GM12878 (cell line): ENCODE results near the gene SBNO2. TPM values are rescaled to one million over a fixed set of nuclear protein-coding genes. Genes with fewer than 3 reads are reported as not detected.

Source experiments
- ATAC-seq: fragments of 200-7000 bp; cut with Tn5 transposase; 3 replicates; pipeline ENCODE4 v1.9.1; 2020; ENCODE audit warnings: mild to moderate bottlenecking, moderate library complexity
- BruUV-seq: library from RNA; stranded (reverse); fragments of 400-500 nt; replicated peaks from 2 replicates; lab custom pipeline; 2021; lab: Mats Ljungman, UMichigan
- CTCF ChIA-PET: fragments of 300-600 bp; sonication (Branson Sonifier 250); formaldehyde crosslinking; extraction: SDS; loops from one replicate; lab custom pipeline; 2021; ENCODE audit warnings: inconsistent platforms; lab: Yijun Ruan, JAX
- POLR2A ChIA-PET: fragments of 350-600 bp; formaldehyde crosslinking; extraction: SDS; loops from one replicate; lab custom pipeline; 2021; ENCODE audit warnings: inconsistent platforms; lab: Charles Lee
- RAD21 ChIA-PET: fragments of 300-600 bp; sonication (Branson Sonifier 250); formaldehyde crosslinking; loops from one replicate; lab custom pipeline; 2023; ENCODE audit warnings: antibody characterized with exemption; ENCODE audit not compliant: unreplicated experiment; lab: Charles Lee
- SMC1A ChIA-PET: fragments of 300-600 bp; sonication (Branson Sonifier 250); formaldehyde crosslinking; loops from one replicate; lab custom pipeline; 2023; ENCODE audit not compliant: unreplicated experiment, uncharacterized antibody; lab: Charles Lee
- DNase-seq: peaks from one replicate; pipeline ENCODE4 v3.0.0-alpha.2; 2011; ENCODE audit warnings: low read depth, low spot score
- FAIRE-seq: peaks from 3 replicates; lab custom pipeline; 2011; peaks lifted over from hg19 to GRCh38; lab: Jason Lieb, UNC
- H2AFZ ChIP-seq: 2 replicates; pipeline ENCODE4 v1.6.0; 2011; ENCODE audit warnings: low read depth, low read length, control low read depth; ENCODE audit not compliant: control insufficient read depth
- H3K27ac ChIP-seq: 2 replicates; pipeline ENCODE4 v1.5.1; 2011; ENCODE audit warnings: control low read depth; ENCODE audit not compliant: control insufficient read depth, insufficient read depth
- H3K27me3 ChIP-seq, 2 experiments: replicated peaks in 1 of 2; 2 replicates each; pipeline versions ENCODE4 v1.6.0 to v1.6.1; 2011; ENCODE audit warnings: low read length in 1 of 2; ENCODE audit not compliant: control insufficient read depth in 2 of 2, insufficient read depth in 2 of 2
- H3K36me3 ChIP-seq, 2 experiments: 2 replicates each; pipeline ENCODE4 v1.5.1; 2011; ENCODE audit warnings: low read length in 1 of 2; ENCODE audit not compliant: control insufficient read depth in 2 of 2, insufficient read depth in 2 of 2
- H3K4me1 ChIP-seq: 2 replicates; pipeline ENCODE4 v1.6.1; 2011; ENCODE audit warnings: mild to moderate bottlenecking, low read length, moderate library complexity, mixed read lengths; ENCODE audit not compliant: control insufficient read depth, insufficient read depth
- H3K4me2 ChIP-seq: 2 replicates; pipeline ENCODE4 v1.6.0; 2011; ENCODE audit warnings: control low read depth; ENCODE audit not compliant: control insufficient read depth, insufficient read depth
- H3K4me3 ChIP-seq: fragments of 200-600 bp; sonication (generic); 2 replicates; pipeline ENCODE4 v1.5.1; 2016
- H3K79me2 ChIP-seq: 2 replicates; pipeline ENCODE4 v1.6.0; 2011; ENCODE audit warnings: low read length; ENCODE audit not compliant: control insufficient read depth, insufficient read depth
- H3K9ac ChIP-seq: 2 replicates; pipeline ENCODE4 v1.8.0; 2011; ENCODE audit warnings: low read length, control low read depth, mixed read lengths; ENCODE audit not compliant: control insufficient read depth, insufficient read depth
- H3K9me3 ChIP-seq: replicated peaks from 3 replicates; pipeline ENCODE4 v1.5.1; 2011; ENCODE audit warnings: mild to moderate bottlenecking, low read length; ENCODE audit not compliant: control insufficient read depth, insufficient read depth
- H4K20me1 ChIP-seq: 2 replicates; pipeline ENCODE4 v1.6.0; 2011; ENCODE audit not compliant: control insufficient read depth, insufficient read depth
- PML ChIP-seq: IDR thresholded peaks from 2 replicates; pipeline ENCODE4 v1.6.1; 2012; ENCODE audit warnings: low read length, inconsistent platforms
- POLR2A ChIP-seq: IDR thresholded peaks from 2 replicates; pipeline ENCODE4 v1.6.1; 2011; ENCODE audit warnings: low read depth, mild to moderate bottlenecking, low read length
- POLR2AphosphoS2 ChIP-seq: IDR thresholded peaks from 2 replicates; pipeline ENCODE4 v1.6.1; 2011; ENCODE audit warnings: low read depth, mild to moderate bottlenecking, low read length, improper control_type of control experiment, moderate library complexity
- POLR2AphosphoS5 ChIP-seq: IDR thresholded peaks from 2 replicates; pipeline ENCODE4 v1.6.1; 2011; ENCODE audit warnings: mild to moderate bottlenecking, low read length, inconsistent platforms
- ZNF207 ChIP-seq: fragments of 450-650 bp; IDR thresholded peaks from 2 replicates; pipeline ENCODE4 v1.6.1; 2014; ENCODE audit warnings: antibody characterized with exemption, mild to moderate bottlenecking, borderline replicate concordance
- WGBS: methylation state at CpG from one replicate; pipeline ENCODE4 v1.1.6; 2016; ENCODE audit warnings: low lambda C conversion rate; ENCODE audit not compliant: insufficient replicate concordance, insufficient coverage; ENCODE audit errors: missing lambda C conversion rate; 5-methylcytosine and 5-hydroxymethylcytosine counted together
- in situ Hi-C: fragments of 300-500 bp; cut with MboI; formaldehyde crosslinking; loops from 9 replicates; pipeline ENCODE4 v1.14.3; 2018; ENCODE audit warnings: mixed read lengths
- intact Hi-C: fragments of 100-400 bp; cut with micrococcal nuclease; formaldehyde crosslinking; loops from one replicate; pipeline ENCODE4 v1.14.2; 2022; ENCODE audit not compliant: unreplicated experiment
- polyA plus RNA-seq, 11 experiments: library from polyadenylated mRNA; depleted of rRNA in 4 of 11; unstranded in 6 of 11; stranded (reverse) in 5 of 11; fragments of >200 nt; fragmentation: Nextera tagmentation in 4 of 11; fragmentation: Illumina TruSeq in 1 of 11; extraction: Ambion mirVana in 4 of 11; extraction: Trizol in 1 of 11; gene quantifications; 1 replicate in 1 of 11; 2 replicates in 10 of 11; pipeline versions ENCODE4 v1.2.1 to v1.2.3, GENCODE V29; 2011 to 2016; ENCODE audit warnings: inconsistent platforms in 2 of 11, missing spikeins in 2 of 11, low read depth in 1 of 11
- total RNA-seq, 4 experiments: library from RNA; depleted of rRNA in 3 of 4; stranded (reverse); fragments of >200 nt in 3 of 4; fragmentation: Illumina TruSeq in 1 of 4; extraction: Trizol in 1 of 4; gene quantifications; 2 replicates each; pipeline versions ENCODE4 v1.2.1 to v1.2.3, GENCODE V29; 2013 to 2021

SBNO2 gene
- total and polyA plus RNA-seq, 10 of the 15 experiments (the other 5 are each of a cell fraction or from before 2014, with no cell fraction given) = 0.08 to 44.6 (median 5.4) TPM

GRCh38 chr19:1085676-1086442 is 88.2 kb downstream of the SBNO2 start:
- no peak for DNase-seq
- ATAC-seq = no peak
- H3K4me3 ChIP-seq = no peak overlapping the region
- no peaks in the 10 kb centered on the region for H3K9me3 ChIP-seq
- no peaks in the 10 kb centered on the region for H3K27me3 ChIP-seq
- ChIA-PET POLR2A (interaction anchor here (0.5 to 4.9 kb wide), 7 partner anchors 8 to 268 kb away, joined by 3 to 23 read pairs (median 4); no protein-coding TSS in a partner anchor), SMC1A (interaction anchor here (0.5 to 3.0 kb wide), 3 partner anchors 9 to 60 kb away, joined by 4 to 14 read pairs (median 9); partner anchors contain the start of gene ARHGAP45), RAD21 (interaction anchor here (1.6 kb wide), 1 partner anchor 21 kb away, joined by 4 read pairs; no protein-coding TSS in a partner anchor), CTCF (interaction anchor here (0.7 to 1.4 kb wide), 2 partner anchors 28 to 69 kb away, joined by 3 to 6 read pairs; no protein-coding TSS in a partner anchor)
- peaks cover 15 to 60% of the 10 kb centered on the region in 2 experiments for H3K36me3 ChIP-seq
- H3K4me2 ChIP-seq = no peak overlapping the region
- peak; percentile 8; the same call in 1 of the 2 replicates for TF ChIP-seq POLR2AphosphoS5
- TF ChIP-seq PML = 0 out of 2 replicates have a peak, but pooled peaks have one; percentile 15
- peak; percentile 83 for TF ChIP-seq POLR2A
- no peak for TF ChIP-seq ZNF207
- TF ChIP-seq POLR2AphosphoS2 = peak; percentile 28; the same call in 1 of the 2 replicates
- TSS peak; percentile 63 for BruUV-seq
- intact Hi-C loops (no loop called here), in situ Hi-C loops (no loop called here)
- no peak for FAIRE-seq
- WGBS = 75% methylated on average over 31 of the region's 38 CpGs
- H3K4me1 ChIP-seq = peaks cover 32% of the 10 kb centered on the region
- no peak overlapping the region for H3K9ac ChIP-seq
- H4K20me1 ChIP-seq = no peaks in the 10 kb centered on the region; the same call in 1 of the 2 replicates
- H3K27ac ChIP-seq = no peak overlapping the region
- no peaks in the 10 kb centered on the region; the same call in 1 of the 2 replicates for H3K79me2 ChIP-seq
- no peak overlapping the region for H2AFZ ChIP-seq
